GM10248 (cell line): ENCODE results near the gene IER3IP1.
"Not testable (repeated sequence)": the region's sequence is repeated elsewhere in the genome, so short reads cannot be mapped to it uniquely, and the experiment has no call there.

Experiments used
- CTCF ChIA-PET: fragments of 300-600 bp; sonication (Branson Sonifier 250); formaldehyde crosslinking; extraction: SDS; loops from one replicate; lab custom pipeline; 2021; ENCODE audit warnings: antibody characterized with exemption; lab: Yijun Ruan, JAX
- POLR2A ChIA-PET: fragments of 350-650 bp; sonication (Branson Sonifier 250); formaldehyde crosslinking; extraction: SDS; loops from one replicate; lab custom pipeline; 2020; ENCODE audit warnings: antibody characterized with exemption; lab: Yijun Ruan, JAX
- DNase-seq: peaks from one replicate; pipeline ENCODE4 v3.0.0; 2012; ENCODE audit errors: extremely low spot score
- CTCF ChIP-seq: IDR thresholded peaks from 2 replicates; pipeline ENCODE4 v1.5.1; 2012; ENCODE audit warnings: mild to moderate bottlenecking, low read depth; ENCODE audit errors: extremely low read depth, missing control alignments, control extremely low read depth

The IER3IP1 gene

GRCh38 chr18:47203626-47204464, 27.7 kb upstream of the IER3IP1 start:
- no peak for DNase-seq
- ChIA-PET POLR2A (no interaction called here), CTCF (interaction anchor here (0.8 to 5.6 kb wide), 25 partner anchors 9 to 569 kb away, joined by 3 to 117 read pairs (median 8); partner anchors contain the start of gene HDHD2)
- no peak for TF ChIP-seq CTCF

- DNase-seq, POLR2A ChIA-PET: not testable (repeated sequence)
- CTCF ChIA-PET = interaction anchor here (1.0 to 2.4 kb wide), 2 partner anchors 9 to 97 kb away, joined by 3 to 7 read pairs; no protein-coding TSS in a partner anchor
Observed at GRCh38 chr18:47195961-47196360, 19.8 kb upstream of the IER3IP1 start.

GRCh38 chr18:47191961-47192360, 15.8 kb upstream of the IER3IP1 start:
- no peak for TF ChIP-seq CTCF
- POLR2A ChIA-PET = no interaction called here
- CTCF ChIA-PET = interaction anchor here (5.2 kb wide), 1 partner anchor 12 kb away, joined by 32 read pairs; no protein-coding TSS in a partner anchor
- no peak for DNase-seq

GRCh38 chr18:47187721-47188120, 11.6 kb upstream of the IER3IP1 start:
- POLR2A ChIA-PET = no interaction called here
- TF ChIP-seq CTCF = no peak
- no peak for DNase-seq
- CTCF ChIA-PET = interaction anchor here (1.1 to 1.6 kb wide), 3 partner anchors 13 to 38 kb away, joined by 3 to 7 read pairs (median 3); no protein-coding TSS in a partner anchor

- TF ChIP-seq CTCF = no peak
- CTCF ChIA-PET = no interaction called here
- POLR2A ChIA-PET = no interaction called here
- no peak for DNase-seq
Observed at GRCh38 chr18:47184419-47185050, 8.4 kb upstream of the IER3IP1 start.

GRCh38 chr18:47182156-47182555, 6.0 kb upstream of the IER3IP1 start:
- POLR2A ChIA-PET, DNase-seq: not testable (repeated sequence)
- CTCF ChIA-PET = interaction anchor here (1.0 to 1.8 kb wide), 2 partner anchors 11 to 23 kb away, joined by 3 to 5 read pairs; no protein-coding TSS in a partner anchor

- ChIA-PET POLR2A (no interaction called here), CTCF (no interaction called here)
- TF ChIP-seq CTCF = no peak
- DNase-seq = no peak
Observed at GRCh38 chr18:47180765-47181164, 4.6 kb upstream of the IER3IP1 start.
